Fibroblast of peridontal ligament (primary cell): ENCODE results near the gene EYA2.

Experiments used
- DNase-seq: peaks from one replicate; pipeline ENCODE4 v3.0.0-alpha.2; 2010; ENCODE audit errors: extremely low read depth

Gene EYA2

DNA sequence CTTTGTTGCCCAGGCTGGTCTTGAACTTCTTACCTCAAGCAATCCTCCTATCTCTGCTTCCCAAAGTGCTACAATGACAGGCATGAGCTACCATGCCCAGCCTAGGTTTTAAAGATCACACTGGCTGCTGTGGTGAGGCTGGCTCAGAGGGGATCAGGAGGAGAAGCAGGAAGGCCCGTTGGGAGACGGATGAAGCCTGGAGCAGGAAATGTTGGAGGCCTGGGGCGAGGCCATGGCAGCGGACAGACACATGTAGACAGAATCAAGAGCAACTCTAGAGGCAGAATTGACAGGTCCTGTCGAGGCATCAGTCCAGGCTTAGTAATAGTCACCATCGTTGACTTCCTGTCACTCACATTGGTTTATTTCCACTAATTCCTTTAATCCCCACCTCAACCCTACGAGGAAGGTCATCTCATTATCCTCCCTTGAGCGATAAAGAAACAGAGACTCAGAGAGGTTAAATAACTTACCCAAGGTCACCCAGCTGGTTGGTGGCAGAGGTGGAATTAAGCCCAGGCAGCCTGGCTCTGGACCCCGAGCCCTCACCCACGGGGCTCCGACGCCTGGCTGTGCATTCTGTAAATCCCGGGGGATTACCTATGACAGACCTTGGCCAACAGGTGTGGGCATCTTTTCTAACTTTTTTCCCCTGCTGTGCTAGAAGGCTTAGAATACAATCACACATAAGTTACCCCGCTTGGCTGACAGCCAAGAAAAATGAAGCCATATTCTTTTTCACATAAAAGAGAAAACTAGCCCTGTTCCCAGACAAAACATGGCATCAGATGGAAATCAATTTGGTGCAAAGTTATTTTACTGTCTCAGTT lies 113.4 kb downstream of the EYA2 start:
- no peak for DNase-seq

DNA sequence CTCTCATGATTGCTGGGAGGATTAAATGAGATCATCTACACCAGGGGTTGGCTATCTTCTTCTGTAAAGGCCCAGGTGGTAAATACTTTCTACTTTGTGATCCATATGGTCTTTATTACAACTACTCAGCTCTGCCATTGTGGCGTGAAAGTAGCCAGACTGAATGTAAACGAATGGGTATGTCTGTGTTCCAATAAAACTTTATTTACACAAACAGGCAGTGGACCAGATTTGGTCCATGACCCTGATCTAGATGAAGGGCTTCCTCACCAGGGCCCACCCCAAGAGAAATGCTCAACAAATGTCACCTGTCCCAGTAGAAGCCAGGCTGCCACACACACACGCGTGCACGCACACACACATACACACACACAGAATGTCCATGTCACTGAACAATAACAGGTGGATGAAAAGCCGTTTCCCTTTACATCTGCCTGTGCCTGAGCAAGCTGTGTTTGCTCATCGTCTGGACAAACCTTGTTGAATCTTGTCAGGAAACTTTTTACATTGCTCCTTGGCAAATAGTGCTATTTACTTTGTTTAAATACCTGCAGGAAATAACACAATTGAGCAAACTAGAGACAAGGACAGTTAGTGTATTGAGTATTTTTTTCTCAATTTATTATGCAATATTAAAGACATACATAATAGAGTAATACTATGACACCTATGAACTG lies 114.3 kb downstream of the EYA2 start:
- DNase-seq: no peak

DNA sequence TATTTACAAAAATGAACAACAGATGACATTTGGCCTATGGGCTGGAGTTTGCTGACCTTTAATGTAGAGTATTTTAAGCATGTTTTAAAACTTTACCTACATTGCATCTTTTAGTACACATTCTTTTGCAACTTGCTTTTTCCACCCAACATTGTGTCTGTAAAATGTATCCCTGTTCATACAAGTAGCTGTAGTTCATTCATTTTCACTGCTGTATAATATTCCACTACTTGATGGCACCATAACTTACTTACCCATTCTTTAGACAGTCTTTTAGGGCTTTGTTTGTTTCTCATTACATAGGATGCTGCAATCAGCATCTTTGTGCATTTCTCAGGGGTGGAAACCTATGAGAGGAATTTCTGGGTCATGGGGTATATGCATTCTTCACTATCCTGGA lies 115.1 kb downstream of the EYA2 start:
- DNase-seq: no peak

DNA sequence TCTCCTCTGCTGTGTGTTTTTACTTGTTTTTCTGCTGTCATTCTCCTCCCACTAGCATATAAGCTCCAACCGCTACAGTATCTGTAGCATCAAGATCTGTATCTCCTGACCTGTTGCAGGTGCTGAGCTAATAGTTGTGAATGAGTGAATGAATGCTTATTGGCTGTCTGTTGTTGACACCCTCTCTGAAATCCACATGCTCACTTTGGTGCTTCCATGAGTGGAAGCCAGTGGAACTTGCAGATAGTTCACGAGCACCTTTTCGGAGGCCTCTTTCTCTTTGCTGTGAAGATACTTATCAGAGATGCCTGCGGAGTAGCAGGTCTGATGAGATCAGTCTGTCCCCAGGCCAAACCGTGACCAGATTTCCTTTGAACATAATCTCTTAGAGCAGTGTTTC lies 117.3 kb downstream of the EYA2 start:
- DNase-seq: no peak

DNA sequence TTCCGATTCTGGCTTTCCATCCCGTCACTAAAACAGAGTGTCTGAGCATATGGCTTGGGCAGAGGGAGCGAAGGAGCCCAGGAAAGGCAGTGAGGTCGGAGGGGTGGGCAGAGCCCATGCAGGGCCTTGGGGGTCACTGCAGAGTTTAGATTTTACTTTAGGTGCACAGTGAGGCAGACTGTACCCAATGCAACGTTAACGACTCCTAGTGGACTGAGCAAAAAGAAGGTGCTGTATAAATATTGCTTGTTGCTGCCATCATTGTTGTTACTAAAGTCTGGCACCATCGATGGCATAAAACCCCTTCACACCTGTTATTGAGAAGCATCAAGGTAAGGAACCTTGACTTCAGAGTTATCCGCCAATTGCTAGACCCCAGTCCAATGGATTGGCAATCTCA lies 119.0 kb downstream of the EYA2 start:
- DNase-seq: no peak

DNA sequence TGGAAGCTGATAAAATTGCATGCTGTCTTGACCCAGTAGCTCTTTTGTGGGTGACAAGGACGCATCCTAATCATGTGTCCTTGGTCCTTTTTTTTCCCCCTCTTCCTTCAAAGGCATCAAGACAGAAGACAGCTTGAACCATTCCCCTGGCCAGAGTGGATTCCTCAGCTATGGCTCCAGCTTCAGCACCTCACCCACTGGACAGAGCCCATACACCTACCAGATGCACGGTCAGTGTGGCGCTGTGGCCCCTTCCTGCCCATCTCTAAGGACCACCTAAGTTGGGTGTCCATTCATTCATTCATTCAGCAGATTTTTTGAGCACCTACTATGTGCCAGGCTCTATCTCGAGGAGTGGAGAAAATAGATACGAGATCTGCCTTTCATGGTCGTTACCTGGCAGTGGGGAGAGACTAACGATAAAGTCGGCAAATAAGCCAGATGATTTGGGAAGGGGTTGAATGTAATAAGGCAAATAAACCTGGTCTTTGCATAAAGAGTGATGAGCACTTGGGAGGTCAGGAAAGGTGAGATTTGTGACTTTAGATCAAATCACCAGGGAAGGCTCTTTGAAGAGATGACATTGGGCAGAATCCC lies 121.5 kb downstream of the EYA2 start:
- no peak for DNase-seq

DNA sequence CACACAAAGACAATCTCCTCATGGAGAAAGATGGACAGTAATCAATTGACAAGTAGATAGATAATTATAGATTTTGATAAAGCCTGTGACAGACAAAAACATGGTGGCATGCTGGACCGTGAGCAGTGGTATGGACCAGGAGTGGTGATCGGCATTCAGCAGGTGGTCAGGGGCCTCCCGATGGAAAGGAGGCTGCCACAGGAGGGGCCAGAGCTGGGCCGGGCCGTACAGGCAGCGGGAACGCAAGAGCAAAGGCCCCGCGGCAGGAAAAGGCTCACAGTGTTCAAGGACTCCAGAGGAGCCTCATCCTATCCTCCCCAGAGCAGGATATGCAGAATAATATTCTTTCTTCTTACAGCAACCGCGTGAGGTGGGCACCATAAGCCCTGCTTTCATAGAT lies 123.7 kb downstream of the EYA2 start:
- no peak for DNase-seq

DNA sequence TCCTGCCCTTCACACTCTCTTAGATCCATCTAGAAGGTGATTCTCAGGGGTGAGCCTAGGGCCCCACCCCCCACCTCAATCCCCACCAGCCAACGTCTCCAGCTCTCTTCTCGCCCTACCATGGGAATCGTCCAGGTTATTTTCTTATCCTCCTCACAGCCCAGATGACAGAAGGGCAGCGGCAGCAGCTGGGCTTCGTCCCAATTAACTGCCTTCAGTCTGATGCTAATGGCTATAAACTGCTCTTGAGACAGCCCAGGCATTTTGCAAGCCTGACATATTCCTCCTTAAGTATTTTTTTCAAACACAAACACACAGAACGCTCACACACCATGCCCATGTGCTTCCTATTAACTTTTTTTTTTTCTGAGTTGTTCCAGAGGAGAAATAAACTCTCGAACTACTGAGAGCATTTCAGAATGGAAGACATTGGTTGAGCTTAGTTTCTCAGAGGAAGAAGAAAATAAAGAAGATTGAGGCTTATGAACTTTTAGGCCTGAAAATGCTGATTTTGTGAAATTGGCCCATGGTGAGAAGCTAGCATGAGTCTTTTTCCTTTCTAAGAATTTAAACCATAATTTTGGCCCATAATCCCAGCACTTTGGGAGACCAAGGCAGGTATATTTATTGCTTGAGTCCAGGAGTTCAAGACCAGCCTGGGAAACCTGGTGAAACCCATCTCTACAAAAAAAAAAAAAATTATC lies 124.6 kb downstream of the EYA2 start:
- DNase-seq: peak; percentile 97

DNA sequence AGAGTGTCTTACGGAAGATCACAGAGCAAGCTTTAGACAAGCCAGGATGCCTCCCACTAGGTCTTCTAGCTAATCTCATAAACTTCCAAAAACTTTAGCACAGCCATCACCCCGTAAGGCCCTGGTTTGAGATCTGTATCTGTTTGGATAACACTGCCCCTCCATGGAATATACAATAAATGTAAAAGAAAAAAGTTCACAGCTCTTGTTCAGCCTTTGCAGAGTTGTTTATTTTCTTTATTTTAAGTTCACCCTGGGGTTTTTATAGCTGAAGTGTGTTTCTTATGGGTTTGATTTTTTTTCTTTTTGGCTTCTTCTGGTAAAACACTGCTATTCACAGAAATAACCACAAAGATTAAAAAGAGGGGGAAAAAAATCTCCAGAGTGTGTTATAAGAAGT lies 125.6 kb downstream of the EYA2 start:
- DNase-seq: peak; percentile 80

DNA sequence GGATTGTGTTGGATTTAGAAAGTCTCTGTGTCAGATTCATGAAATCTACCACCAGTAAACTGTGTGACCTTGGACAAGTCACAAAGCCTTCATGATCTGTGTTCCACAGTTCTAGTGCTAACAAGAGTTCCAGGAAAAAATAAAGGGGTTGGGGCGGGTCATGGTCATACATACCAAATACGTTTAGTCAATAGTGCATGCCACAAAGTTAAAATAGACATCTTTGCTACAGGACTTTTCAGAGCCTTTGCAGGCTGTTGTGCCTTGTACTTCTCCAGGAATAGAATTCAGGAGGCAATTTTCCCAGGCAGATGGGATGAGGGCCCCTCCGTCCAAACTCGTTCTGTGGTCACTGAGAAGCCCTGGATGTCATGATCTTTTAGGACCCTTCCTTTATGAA lies 127.2 kb downstream of the EYA2 start:
- DNase-seq: no peak

DNA sequence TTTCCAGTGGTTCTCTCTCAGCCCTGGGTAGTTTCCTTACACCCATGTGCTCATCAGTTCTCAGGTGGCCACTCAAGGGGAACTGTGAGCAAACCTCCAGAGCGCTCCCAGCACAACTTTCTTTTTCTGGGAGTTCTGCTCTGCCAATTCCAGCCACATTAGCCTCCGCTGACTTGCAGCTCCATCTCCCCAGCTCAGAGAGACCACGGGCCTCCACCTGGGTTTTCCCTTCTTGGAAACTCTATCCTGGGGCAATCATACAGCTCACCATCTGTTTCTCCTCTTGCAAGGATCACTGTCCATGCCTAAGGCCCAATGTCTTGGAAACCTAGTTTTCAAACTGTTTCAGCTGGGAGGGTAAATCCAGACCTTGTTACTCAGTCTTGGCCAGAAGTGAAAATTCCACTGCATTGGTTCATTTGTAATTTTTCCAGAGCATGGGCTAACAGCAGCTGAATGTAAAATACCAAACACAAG lies 129.9 kb downstream of the EYA2 start:
- DNase-seq: peak; percentile 85

DNA sequence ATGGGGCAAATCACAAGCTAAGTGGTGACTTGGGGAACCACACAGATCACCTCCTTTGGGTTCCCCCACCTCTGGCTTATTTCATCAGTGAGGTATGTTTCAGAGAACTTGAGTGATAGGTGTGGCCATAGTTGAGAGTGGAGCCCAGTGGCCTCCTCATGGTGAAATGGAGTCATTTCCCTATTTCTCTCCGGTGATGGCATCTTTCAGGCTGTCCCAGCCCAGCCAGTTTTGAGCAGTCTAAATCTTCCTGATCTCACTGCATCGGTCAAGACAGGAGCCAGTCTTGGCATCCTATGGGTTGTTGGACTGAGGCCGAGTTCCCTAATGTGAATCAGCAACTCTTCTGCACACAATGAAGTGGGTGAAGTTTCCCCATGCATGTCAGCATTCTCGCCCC lies 132.4 kb downstream of the EYA2 start:
- DNase-seq: no peak

DNA sequence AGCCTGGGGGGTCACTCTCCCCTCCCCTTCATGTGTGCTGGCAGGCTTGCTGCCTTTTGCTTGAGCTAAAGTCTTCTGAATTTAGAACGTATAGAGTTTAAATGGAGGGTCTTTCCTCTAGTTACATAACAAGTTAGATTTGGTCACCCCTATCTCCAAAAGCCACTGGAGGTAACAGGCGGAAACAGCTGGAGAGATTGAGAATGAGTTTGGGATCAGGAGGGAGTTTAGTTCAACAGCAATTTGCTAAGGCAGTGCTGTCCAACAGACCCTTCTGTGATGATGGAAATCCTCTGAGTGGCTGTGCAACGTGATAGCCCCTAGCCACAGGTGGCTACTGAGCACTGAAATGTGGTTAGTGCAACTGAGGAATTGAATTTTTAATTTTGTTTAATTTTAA lies 132.8 kb downstream of the EYA2 start:
- DNase-seq: no peak

DNA sequence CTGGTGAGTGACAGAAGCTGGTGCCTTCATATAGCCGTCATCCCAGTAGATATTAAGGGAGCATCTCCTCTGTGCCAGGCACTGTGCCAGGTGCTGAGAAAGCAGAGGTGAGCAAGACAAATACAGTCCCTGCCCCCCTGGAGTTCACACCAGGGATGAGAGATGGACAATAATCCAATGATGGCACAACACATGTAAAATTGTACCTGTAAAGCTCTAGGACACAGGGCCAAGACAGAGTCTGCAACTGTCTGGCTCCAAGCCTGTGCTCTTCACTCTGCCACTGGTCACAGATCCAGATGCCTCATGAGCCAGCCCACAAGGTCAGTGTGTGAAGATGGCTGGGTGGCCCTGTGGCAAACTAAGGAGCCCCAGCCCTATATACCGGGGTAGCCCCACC lies 133.8 kb downstream of the EYA2 start:
- no peak for DNase-seq

DNA sequence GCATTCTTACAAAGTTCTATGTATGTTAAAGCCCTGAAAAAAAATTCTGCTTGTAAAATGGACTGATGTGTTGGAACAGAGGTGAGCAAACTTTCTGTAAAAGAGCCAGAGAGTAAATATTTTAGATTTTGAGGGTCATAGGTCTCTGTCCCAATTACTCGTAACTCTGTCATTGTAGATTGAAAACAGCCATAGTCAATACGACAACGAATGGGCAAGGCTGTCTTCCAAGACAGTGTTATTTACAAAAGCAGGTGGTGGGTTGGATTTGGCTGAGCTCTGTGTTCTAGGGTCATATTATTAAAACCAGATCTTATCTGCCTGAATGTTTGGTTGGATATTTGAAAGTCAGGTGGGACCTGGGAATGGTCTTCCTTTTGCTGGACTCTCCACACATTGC lies 135.2 kb downstream of the EYA2 start:
- no peak for DNase-seq

DNA sequence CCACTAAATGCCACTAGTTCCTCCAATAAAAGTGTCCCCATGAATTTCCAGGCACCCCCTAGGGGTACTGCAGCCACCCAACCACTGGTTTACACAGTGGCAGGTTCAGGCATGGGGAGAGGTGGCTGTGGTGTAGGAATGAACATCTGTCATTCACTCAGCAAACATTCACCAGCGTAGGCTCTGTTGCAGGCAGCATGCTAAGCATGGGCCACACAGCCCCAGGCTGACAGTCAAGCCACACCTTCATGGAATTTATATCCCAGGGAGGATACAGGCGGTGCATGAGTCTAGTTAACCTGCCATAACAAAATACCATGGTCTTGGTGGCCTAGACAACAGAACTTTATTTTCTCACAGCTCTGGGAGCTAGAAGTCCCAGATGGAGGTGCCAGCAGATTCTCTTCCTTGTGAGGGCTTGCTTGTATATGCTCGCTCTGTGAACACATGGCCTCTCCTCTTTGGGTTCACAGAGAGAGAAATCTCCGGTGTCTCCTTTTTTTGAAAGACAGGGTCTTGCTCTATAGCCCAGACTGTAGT lies 135.7 kb downstream of the EYA2 start:
- no peak for DNase-seq

DNA sequence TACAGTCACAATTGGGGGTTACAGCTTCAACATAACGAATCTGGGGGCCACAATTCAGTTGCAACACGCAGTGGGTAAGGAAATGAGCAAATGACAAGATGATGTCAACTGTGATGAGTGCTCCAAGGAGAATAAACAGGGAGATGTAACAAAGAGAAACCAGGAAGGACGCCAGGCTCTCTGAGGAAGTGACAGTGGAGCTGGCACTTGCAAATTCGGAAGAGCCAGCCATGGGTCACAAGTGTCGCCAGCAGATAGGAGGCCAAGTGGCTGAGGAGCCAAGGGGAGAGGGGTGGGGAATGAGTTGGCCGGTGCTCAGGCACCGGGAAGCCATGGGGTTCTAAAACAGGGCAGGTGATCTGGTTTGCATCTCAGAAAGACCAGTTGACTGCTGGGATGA lies 136.4 kb downstream of the EYA2 start:
- DNase-seq: no peak

DNA sequence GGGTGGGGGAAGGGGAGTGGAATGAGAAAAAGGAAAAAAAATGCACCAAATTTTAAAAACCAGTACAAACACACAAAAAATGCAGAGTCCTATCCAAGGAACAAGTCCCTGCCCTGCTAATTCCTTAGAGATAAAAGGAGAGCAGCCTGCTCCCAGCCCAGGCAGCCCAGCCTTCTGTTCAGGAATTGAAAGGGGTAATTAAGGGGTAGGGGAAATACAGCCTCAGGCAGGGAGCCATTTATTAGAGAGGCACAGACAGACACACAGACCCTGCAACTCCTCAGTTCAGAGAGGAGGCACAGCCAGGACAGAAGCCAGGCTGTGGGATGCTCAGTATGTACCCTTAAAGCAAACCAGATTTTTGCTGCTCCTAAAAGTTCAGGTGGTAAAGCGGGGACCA lies 137.2 kb downstream of the EYA2 start:
- no peak for DNase-seq

DNA sequence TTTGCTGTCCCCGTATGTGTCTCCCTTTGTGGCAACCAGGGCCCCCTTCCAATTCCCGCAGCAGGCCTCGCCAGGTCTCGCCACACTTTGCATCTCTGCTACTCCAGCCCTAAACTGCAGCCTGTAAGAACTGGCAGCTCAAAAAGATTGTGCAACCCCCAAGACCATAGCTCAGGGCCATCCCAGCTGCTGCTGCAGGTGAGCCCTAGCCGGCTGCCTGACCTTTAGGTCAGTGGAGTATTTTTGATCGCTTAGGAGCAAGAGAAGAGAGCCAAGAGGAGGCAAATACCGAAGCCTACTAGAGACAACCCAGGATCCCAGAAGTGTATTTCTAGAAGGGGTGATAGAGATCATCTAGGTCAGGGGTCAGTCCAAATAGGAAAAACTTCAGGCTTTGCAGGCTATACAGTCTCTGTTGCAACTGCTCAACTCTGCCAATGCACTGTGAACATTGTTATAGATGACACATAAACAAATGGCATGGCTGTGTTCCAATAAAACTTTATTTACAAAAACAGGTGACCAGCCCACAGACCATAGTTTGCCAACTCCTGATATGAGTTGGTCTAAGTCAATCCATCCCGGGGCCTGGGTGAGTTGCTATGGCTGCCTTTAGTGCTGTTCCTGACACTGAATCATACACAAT lies 138.4 kb downstream of the EYA2 start:
- DNase-seq: no peak

DNA sequence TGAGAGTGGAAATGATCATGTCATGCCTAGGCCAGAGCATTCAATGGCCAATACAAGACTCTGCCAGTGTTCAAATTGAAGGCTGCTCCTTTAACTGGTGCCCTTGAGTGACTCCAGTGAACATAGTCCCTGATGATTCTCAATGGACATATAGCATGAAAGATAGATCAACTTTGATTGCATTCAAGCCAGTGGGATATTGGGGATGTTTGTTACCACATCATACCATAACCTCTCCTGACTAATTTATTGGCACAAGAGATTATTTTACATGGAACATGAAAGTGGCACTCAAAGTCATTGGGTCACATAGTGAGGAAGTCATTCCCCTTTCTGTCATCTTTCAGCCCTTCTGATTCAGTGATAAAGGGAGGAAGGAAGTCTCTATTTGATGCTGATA lies 139.0 kb downstream of the EYA2 start:
- no peak for DNase-seq

DNA sequence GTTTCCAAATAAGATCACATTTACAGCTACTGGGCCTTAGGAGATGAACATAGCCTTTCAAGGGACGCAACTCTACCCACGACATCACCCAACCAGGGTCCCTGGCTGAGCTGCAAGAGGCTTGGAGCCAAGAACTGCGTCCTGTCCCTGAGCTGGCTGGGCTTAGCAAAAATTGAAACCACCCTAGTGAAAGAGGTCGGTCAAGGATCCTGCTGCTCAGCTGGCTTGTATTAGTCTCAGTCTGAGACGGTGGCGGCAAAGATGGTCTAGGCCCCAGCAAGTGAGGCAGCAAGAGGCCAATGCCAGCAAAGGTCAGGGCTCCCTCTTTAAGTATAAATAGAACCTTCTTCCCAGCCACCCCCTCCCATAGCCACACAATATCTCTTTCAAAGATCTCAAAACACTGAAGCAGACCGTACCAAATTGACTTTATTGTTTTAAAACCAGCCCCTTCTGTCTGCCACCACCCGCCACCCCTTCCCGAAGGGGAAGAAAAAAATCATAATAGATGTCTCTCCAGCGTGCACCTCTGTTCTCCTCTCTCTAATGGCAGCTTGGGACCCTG lies 140.5 kb downstream of the EYA2 start:
- DNase-seq: no peak
